Psoas muscle (tissue), 8 donors: ENCODE data around the gene NR2C2. TPM values are rescaled to one million over a fixed set of nuclear protein-coding genes. Genes with fewer than 3 reads are reported as not detected.

ENCODE experiments used
- ATAC-seq, 4 donors: fragments of 200-7000 bp; cut with Tn5 transposase; one replicate each; pipeline ENCODE4 v1.9.1; 2020; ENCODE audit warnings: moderate library complexity in 3 of 4, mild to moderate bottlenecking in 2 of 4
- DNase-seq, 2 donors: peaks; one replicate each; pipeline ENCODE4 v3.0.0-alpha.2; 2020
- H3K27ac ChIP-seq: fragments of 200-600 bp; one replicate; pipeline ENCODE4 v1.8.0; 2022
- H3K27me3 ChIP-seq, 3 donors: fragments of 200-600 bp in 1 of 3; one replicate each; pipeline versions ENCODE4 v1.6.1 to v1.8.0; 2013 to 2022; ENCODE audit warnings: low read length in 2 of 3, mild to moderate bottlenecking in 2 of 3, moderate library complexity in 1 of 3; ENCODE audit not compliant: insufficient read depth in 3 of 3
- H3K36me3 ChIP-seq, 2 donors: fragments of 200-600 bp in 1 of 2; one replicate each; pipeline versions ENCODE4 v1.6.1 to v1.8.0; 2013 to 2022; ENCODE audit warnings: low read depth in 1 of 2, mild to moderate bottlenecking in 1 of 2, moderate library complexity in 1 of 2; ENCODE audit not compliant: insufficient read depth in 1 of 2
- H3K4me1 ChIP-seq: fragments of 200-600 bp; one replicate; pipeline ENCODE4 v1.8.0; 2022
- H3K4me3 ChIP-seq: fragments of 200-600 bp; one replicate; pipeline ENCODE4 v1.8.0; 2022; ENCODE audit warnings: mild to moderate bottlenecking
- H3K9me3 ChIP-seq: fragments of 200-600 bp; one replicate; pipeline ENCODE4 v1.8.0; 2022
- CTCF ChIP-seq: fragments of 200-600 bp; IDR thresholded peaks from one replicate; pipeline ENCODE4 v1.8.0; 2022; ENCODE audit warnings: antibody characterized with exemption
- WGBS, 3 donors: extraction: QIAGEN DNeasy Blood & Tissue Kit; methylation state at CpG; one replicate each; pipeline versions ENCODE4 v1.1.6 to v1.1.7; 2013; 5-methylcytosine and 5-hydroxymethylcytosine counted together
- intact Hi-C, 2 donors: fragments of 100-400 bp; cut with DNase I; formaldehyde crosslinking; loops; one replicate each; pipeline versions ENCODE4 v1.11.0 to v1.14.2; 2022
- polyA plus RNA-seq, 3 donors: library from polyadenylated mRNA; stranded (reverse); fragments of 200-250 nt; gene quantifications; one replicate each; pipeline ENCODE4 v1.2.3, GENCODE V29; 2013
- total RNA-seq, 4 donors: library from RNA; stranded (reverse); fragmentation: NEBNext Ultra II Directional in 2 of 4; extraction: Animal tissue kit (Norgen Biotek cat#: 25700) in 2 of 4; gene quantifications; one replicate each; pipeline versions ENCODE4 v1.2.1 to v1.2.4, GENCODE V29; 2021 to 2023
- donor health status: healthy with polysubstance abuse.
- donor health status: DM: no; HTN: no; CAD: no; lungs with moderate emphysema.
- donor health status: Bipolar disorder and iron deficiency.
- donor health status: healthy.
- donor health status: DM: yes; HTN: yes; CAD: no.
- donor health status: DM: no; HTN: no; CAD: no.
- donor health status: DM: no; HTN: no; CAD: no.
- donor health status: DM: yes; HTN: yes; CAD: no.

NR2C2 gene
- total and polyA plus RNA-seq, 7 donors, result 8.7 to 37.1 (median 28.3) TPM

- no peak overlapping the region for H3K27ac ChIP-seq
- peaks cover 0 to 30% of the 10 kb centered on the region in 2 donors for H3K36me3 ChIP-seq
- H3K4me1 ChIP-seq, result peaks cover 10% of the 10 kb centered on the region
- DNase-seq, result no peak
- H3K4me3 ChIP-seq, result no peak overlapping the region
- no peak for TF ChIP-seq CTCF
- no peaks in the 10 kb centered on the region for H3K27me3 ChIP-seq
- ATAC-seq, result no peak
- intact Hi-C loops, result no loop called here
- no peaks in the 10 kb centered on the region for H3K9me3 ChIP-seq
These were observed 4.3 kb upstream of the NR2C2 start for GRCh38 chr3:14943042-14943441.

GRCh38 chr3:14946236-14946635, 1.1 kb upstream of the NR2C2 start:
- 20 to 29% (median 27%) methylated on average over 4 of the region's 4 CpGs for WGBS, 3 donors
- Histone ChIP-seq H3K27me3 (no peaks in the 10 kb centered on the region), H3K4me3 (peak overlapping the region; percentile 81), H3K36me3 (peaks cover 0 to 30% of the 10 kb centered on the region in 2 donors), H3K27ac (peak overlapping the region; percentile 95), H3K4me1 (peaks cover 34% of the 10 kb centered on the region), H3K9me3 (no peaks in the 10 kb centered on the region)
- no peak for DNase-seq
- no peak for ATAC-seq
- intact Hi-C loops, result loop anchor here (5.0 kb wide), 4 partner anchors 61 to 151 kb away; partner anchors contain the start of gene RBSN (in 1 of the 2)
- no peak for TF ChIP-seq CTCF

GRCh38 chr3:14946739-14947099, 664 bp upstream of the NR2C2 start:
- peaks cover 0 to 30% of the 10 kb centered on the region in 2 donors for H3K36me3 ChIP-seq
- no peak for ATAC-seq
- intact Hi-C loops, result loop anchor here (5.0 kb wide), 4 partner anchors 61 to 151 kb away; partner anchors contain the start of gene RBSN (in 1 of the 2)

GRCh38 chr3:14947886-14948608, 664 bp downstream of the NR2C2 start:
- intact Hi-C loops, result loop anchor here (5.0 kb wide), 4 partner anchors 59 to 149 kb away; partner anchors contain the start of gene RBSN (in 1 of the 2)
- Histone ChIP-seq H3K36me3 (peaks cover 0 to 28% of the 10 kb centered on the region in 2 donors), H3K27me3 (no peaks in the 10 kb centered on the region), H3K27ac (peak overlapping the region; percentile 95), H3K4me3 (peak overlapping the region; percentile 81), H3K4me1 (peaks cover 34% of the 10 kb centered on the region), H3K9me3 (no peaks in the 10 kb centered on the region)
- no peak for TF ChIP-seq CTCF
- ATAC-seq (peak; percentile 94 to 97 (median 96)), DNase-seq (peak; percentile 95 to 98)
- 0 to 1% (median 1%) methylated on average over 28 to 78 of the region's 79 CpGs for WGBS, 3 donors

More at GRCh38 chr3:14946739-14947099, 664 bp upstream of the NR2C2 start:
- DNase-seq, result no peak
- Histone ChIP-seq H3K27ac (peak overlapping the region; percentile 95), H3K4me1 (peaks cover 34% of the 10 kb centered on the region), H3K4me3 (peak overlapping the region; percentile 81), H3K9me3 (no peaks in the 10 kb centered on the region), H3K27me3 (no peaks in the 10 kb centered on the region)
- TF ChIP-seq CTCF, result no peak
- WGBS, 3 donors, result 0 to 1% (median 0%) methylated on average over 8 of the region's 8 CpGs
